HEK293 (cell line): ENCODE data around the gene KLHDC10.

Experiments used
- CTCF ChIP-seq: fragments of 450-650 bp; formaldehyde crosslinking; IDR thresholded peaks from 2 replicates; pipeline ENCODE4 v1.5.1; 2016; ENCODE audit warnings: missing biosample characterization, missing genetic modification characterization
- KLF17 ChIP-seq: fragments of 450-650 bp; formaldehyde crosslinking; IDR thresholded peaks from 2 replicates; pipeline ENCODE4 v1.5.1; 2016; ENCODE audit warnings: missing biosample characterization, missing genetic modification characterization
- PRDM4 ChIP-seq: fragments of 450-650 bp; formaldehyde crosslinking; IDR thresholded peaks from 2 replicates; pipeline ENCODE4 v1.5.1; 2017; ENCODE audit warnings: missing biosample characterization, missing genetic modification characterization
- ZBTB7A ChIP-seq: fragments of 450-650 bp; formaldehyde crosslinking; IDR thresholded peaks from 2 replicates; pipeline ENCODE4 v1.5.1; 2016; ENCODE audit warnings: low read depth, missing biosample characterization, missing genetic modification characterization

GRCh38 chr7:130141161-130141883 lies 71.0 kb downstream of the KLHDC10 start:
- TF ChIP-seq CTCF (tag by site-specific recombination) (no peak), KLF17 (tag by site-specific recombination) (no peak), PRDM4 (no peak), ZBTB7A (tag by site-specific recombination) (no peak)
